SU-DHL-6 (cell line): ENCODE measurements around the gene DSCAML1.

Source experiments
- H2AFZ ChIP-seq: fragments of 200-600 bp; sonication (generic); 2 replicates; pipeline ENCODE4 v1.6.1; 2014; ENCODE audit warnings: low read depth, mild to moderate bottlenecking, moderate library complexity, mixed read lengths, antibody characterized with exemption, low read length; ENCODE audit not compliant: severe bottlenecking
- H3F3A ChIP-seq: fragments of 200-600 bp; shearing (Covaris generic); 2 replicates; pipeline ENCODE4 v1.6.0; 2016; ENCODE audit warnings: antibody characterized with exemption, mild to moderate bottlenecking; ENCODE audit not compliant: insufficient read depth
- H3K27ac ChIP-seq: fragments of 200-600 bp; sonication (generic); 2 replicates; pipeline ENCODE4 v1.5.1; 2016; ENCODE audit warnings: low read depth, mild to moderate bottlenecking, low read length, moderate library complexity, mixed read lengths
- H3K27me3 ChIP-seq: fragments of 200-600 bp; sonication (generic), shearing (Covaris generic); 2 replicates; pipeline ENCODE4 v1.6.0; 2014; ENCODE audit warnings: mild to moderate bottlenecking, low read length
- H3K36me3 ChIP-seq: fragments of 200-600 bp; sonication (generic); 2 replicates; pipeline ENCODE4 v1.6.1; 2014; ENCODE audit warnings: mild to moderate bottlenecking, low read length, mixed read lengths
- H3K4me2 ChIP-seq: fragments of 300-600, 200-600 bp; shearing (Covaris generic), sonication (generic); 2 replicates; pipeline ENCODE4 v1.6.0; 2014; ENCODE audit warnings: low read length, low read depth, mild to moderate bottlenecking; ENCODE audit not compliant: poor library complexity, severe bottlenecking
- H3K4me3 ChIP-seq: fragments of 200-600 bp; sonication (generic); 2 replicates; pipeline ENCODE4 v1.5.1; 2014; ENCODE audit warnings: antibody characterized with exemption, low read length, mild to moderate bottlenecking, mixed read lengths; ENCODE audit not compliant: insufficient read depth, poor library complexity, severe bottlenecking
- H3K79me2 ChIP-seq: fragments of 200-600 bp; sonication (generic); 2 replicates; pipeline ENCODE4 v1.6.1; 2014; ENCODE audit warnings: mild to moderate bottlenecking, low read length, moderate library complexity; ENCODE audit not compliant: insufficient read depth
- H3K9ac ChIP-seq: fragments of 200-600 bp; sonication (generic); 2 replicates; pipeline ENCODE4 v1.7.0; 2014; ENCODE audit warnings: mild to moderate bottlenecking, low read length
- H3K9me2 ChIP-seq: fragments of 200-600 bp; sonication (generic); replicated peaks from 2 replicates; pipeline ENCODE4 v1.6.1; 2014; ENCODE audit warnings: low read length; ENCODE audit not compliant: insufficient read depth
- H3K9me3 ChIP-seq: fragments of 200-600 bp; sonication (generic); 2 replicates; pipeline ENCODE4 v1.6.1; 2014; ENCODE audit warnings: low read length, mixed read lengths; ENCODE audit not compliant: insufficient read depth
- H4K20me1 ChIP-seq: fragments of 200-600 bp; sonication (generic); 2 replicates; pipeline ENCODE4 v1.6.1; 2014; ENCODE audit warnings: low read depth, mild to moderate bottlenecking, antibody characterized with exemption, low read length, moderate library complexity, mixed read lengths
- EZH2phosphoT487 ChIP-seq: fragments of 200-600 bp; sonication (generic), shearing (Covaris generic); conservative IDR thresholded peaks from 2 replicates; pipeline ENCODE4 v1.6.1; 2018; ENCODE audit warnings: mild to moderate bottlenecking, antibody characterized with exemption, low read length, moderate library complexity, mixed read lengths
- TF ChIP-seq, protein P1 (sequence below): fragments of 200-600 bp; sonication (generic); IDR thresholded peaks from one replicate; pipeline ENCODE4 v1.5.1; 2017; ENCODE audit warnings: antibody characterized with exemption, mild to moderate bottlenecking, low read length, moderate library complexity; ENCODE audit not compliant: insufficient read depth, poor library complexity, severe bottlenecking

Gene DSCAML1

DNA sequence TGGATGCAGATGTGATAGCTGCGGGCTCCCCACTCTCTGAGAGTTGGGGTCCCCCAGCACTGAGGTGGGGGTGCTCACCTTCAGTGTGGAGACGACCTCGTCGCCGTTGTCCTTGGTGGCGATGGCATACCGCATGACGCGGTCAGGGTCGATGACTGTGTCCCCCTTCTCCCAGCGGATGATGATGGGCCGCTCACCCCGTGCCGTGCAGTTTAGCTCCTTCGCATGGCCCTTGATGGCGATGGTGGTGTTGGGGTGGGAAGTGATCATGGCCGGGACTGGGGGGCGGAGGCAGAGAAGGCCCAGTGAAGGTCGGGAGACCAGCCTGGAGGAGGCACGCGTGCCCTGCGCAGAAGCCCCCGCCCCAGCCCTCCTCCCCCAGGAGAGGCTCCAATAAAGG is 315.1 kb downstream of the DSCAML1 start:
- Histone ChIP-seq H3K9me2 (no peaks in the 10 kb centered on the region), H3K9ac (no peak overlapping the region), H3K27me3 (no peaks in the 10 kb centered on the region), H3F3A (no peaks in the 10 kb centered on the region), H4K20me1 (no peaks in the 10 kb centered on the region), H3K27ac (no peak overlapping the region), H3K4me2 (no peak overlapping the region), H3K36me3 (no peaks in the 10 kb centered on the region), H3K9me3 (no peaks in the 10 kb centered on the region), H3K79me2 (no peaks in the 10 kb centered on the region), H3K4me3 (no peak overlapping the region), H2AFZ (no peak overlapping the region)
- no peak for TF ChIP-seq EZH2phosphoT487
- TF ChIP-seq, protein P1, sequence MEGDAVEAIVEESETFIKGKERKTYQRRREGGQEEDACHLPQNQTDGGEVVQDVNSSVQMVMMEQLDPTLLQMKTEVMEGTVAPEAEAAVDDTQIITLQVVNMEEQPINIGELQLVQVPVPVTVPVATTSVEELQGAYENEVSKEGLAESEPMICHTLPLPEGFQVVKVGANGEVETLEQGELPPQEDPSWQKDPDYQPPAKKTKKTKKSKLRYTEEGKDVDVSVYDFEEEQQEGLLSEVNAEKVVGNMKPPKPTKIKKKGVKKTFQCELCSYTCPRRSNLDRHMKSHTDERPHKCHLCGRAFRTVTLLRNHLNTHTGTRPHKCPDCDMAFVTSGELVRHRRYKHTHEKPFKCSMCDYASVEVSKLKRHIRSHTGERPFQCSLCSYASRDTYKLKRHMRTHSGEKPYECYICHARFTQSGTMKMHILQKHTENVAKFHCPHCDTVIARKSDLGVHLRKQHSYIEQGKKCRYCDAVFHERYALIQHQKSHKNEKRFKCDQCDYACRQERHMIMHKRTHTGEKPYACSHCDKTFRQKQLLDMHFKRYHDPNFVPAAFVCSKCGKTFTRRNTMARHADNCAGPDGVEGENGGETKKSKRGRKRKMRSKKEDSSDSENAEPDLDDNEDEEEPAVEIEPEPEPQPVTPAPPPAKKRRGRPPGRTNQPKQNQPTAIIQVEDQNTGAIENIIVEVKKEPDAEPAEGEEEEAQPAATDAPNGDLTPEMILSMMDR, result no peak

DNA sequence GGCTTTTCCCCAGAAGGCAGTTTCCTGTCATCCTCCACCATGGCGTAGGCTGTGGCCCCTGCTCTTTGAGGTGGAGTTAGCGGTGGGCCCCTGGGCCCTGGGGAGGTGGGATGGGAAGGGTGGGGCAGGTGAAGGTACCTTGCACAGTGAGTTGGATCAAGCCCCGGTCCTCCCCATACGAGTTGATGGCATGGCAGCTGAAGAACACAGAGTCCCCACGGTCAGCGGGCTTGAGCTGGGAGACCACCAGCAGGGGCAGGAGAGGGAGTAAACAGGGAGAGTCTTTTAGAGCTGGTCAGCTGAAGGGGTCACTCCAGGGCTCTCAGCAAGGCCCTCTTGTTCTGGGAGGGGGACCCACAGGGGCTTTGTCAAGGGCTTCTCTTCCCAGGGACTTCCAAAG is 316.0 kb downstream of the DSCAML1 start:
- no peaks in the 10 kb centered on the region for H3K9me2 ChIP-seq
- no peaks in the 10 kb centered on the region for H3K27me3 ChIP-seq
- H3K36me3 ChIP-seq, result no peaks in the 10 kb centered on the region
- H2AFZ ChIP-seq, result no peak overlapping the region
- no peak overlapping the region for H3K9ac ChIP-seq
- H3K4me2 ChIP-seq, result no peak overlapping the region
- no peak overlapping the region for H3K4me3 ChIP-seq
- no peaks in the 10 kb centered on the region for H3K79me2 ChIP-seq
- H4K20me1 ChIP-seq, result no peaks in the 10 kb centered on the region
- H3K9me3 ChIP-seq, result no peaks in the 10 kb centered on the region
- no peak overlapping the region for H3K27ac ChIP-seq
- no peaks in the 10 kb centered on the region for H3F3A ChIP-seq
- TF ChIP-seq, protein P1, result no peak
- TF ChIP-seq EZH2phosphoT487, result no peak

DNA sequence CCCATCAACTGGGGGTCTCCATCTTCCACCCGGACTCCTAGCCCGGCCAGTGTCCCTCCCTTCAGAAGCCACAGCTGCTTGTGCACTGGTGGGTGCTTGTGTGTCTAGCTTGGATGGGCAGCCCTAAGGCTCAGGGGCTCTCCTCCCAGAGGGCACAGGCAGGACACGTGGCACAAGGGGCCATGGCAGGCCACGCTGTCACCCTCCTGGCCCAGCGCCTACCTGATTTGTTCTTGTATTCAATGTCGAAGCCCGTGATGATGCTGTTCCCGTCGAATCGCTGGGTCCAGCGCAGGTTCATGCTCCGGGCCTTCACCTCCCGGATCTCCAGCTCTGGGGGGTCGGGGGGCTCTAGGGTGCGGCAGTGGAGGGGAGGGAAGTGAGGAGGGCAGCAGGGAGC is 316.8 kb downstream of the DSCAML1 start:
- Histone ChIP-seq H3K27ac (no peak overlapping the region), H4K20me1 (no peaks in the 10 kb centered on the region), H3K4me3 (no peak overlapping the region), H3F3A (no peaks in the 10 kb centered on the region), H3K9me3 (no peaks in the 10 kb centered on the region), H3K27me3 (no peaks in the 10 kb centered on the region; the same call in 1 of the 2 replicates), H3K9me2 (no peaks in the 10 kb centered on the region), H3K36me3 (no peaks in the 10 kb centered on the region), H3K4me2 (no peak overlapping the region), H3K9ac (no peak overlapping the region), H3K79me2 (no peaks in the 10 kb centered on the region), H2AFZ (no peak overlapping the region)
- no peak for TF ChIP-seq EZH2phosphoT487
- TF ChIP-seq, protein P1, result no peak
